Spleen (tissue), 7 donors: ENCODE measurements around the gene LDLRAD1.

Experiments
- CTCF ChIP-seq, 11 experiments: fragments of 200-600 bp in 7 of 11; fragments of 450-650 bp in 4 of 11; sonication (generic) in 4 of 11; IDR thresholded peaks in 8 of 11; conservative IDR thresholded peaks in 3 of 11; 1 replicate in 7 of 11; 2 replicates in 4 of 11; pipeline versions ENCODE4 v1.4.0 to v1.8.0; 2016 to 2021; ENCODE audit warnings: antibody characterized with exemption in 11 of 11, inconsistent platforms in 4 of 11, mild to moderate bottlenecking in 1 of 11
- POLR2A ChIP-seq, 3 donors: fragments of 450-650 bp; IDR thresholded peaks; one replicate each; pipeline ENCODE4 v1.5.1; 2017; ENCODE audit warnings: antibody characterized with exemption in 3 of 3, mild to moderate bottlenecking in 1 of 3
- POLR2AphosphoS5 ChIP-seq, 3 donors: sonication (generic); formaldehyde crosslinking; IDR thresholded peaks; one replicate each; pipeline ENCODE4 v1.5.1; 2017; ENCODE audit warnings: antibody characterized with exemption in 3 of 3
- donor health status: DM: no; HTN: no; CAD: no; lungs with moderate emphysema.
- donor health status: DM: no; HTN: no; CAD: no.
- donor health status: DM: no; HTN: no; CAD: no.

- TF ChIP-seq CTCF (IDR thresholded peaks at IDR 0.05 in 8 of 11, conservative IDR thresholded peaks at IDR 0.05 in 3 of 11), result no peak
- no peak for TF ChIP-seq POLR2A (IDR thresholded peaks at IDR 0.05)
- no peak for TF ChIP-seq POLR2AphosphoS5 (IDR thresholded peaks at IDR 0.05)
These were observed 49.9 kb downstream of the LDLRAD1 start for GRCh38 chr1:53968125-53968513.
